GM18873 (cell line): Measurements from ENCODE around the gene CCDC91.

Source experiments
- ATAC-seq: cut with Tn5 transposase; IDR thresholded peaks from one replicate; pipeline ENCODE4 v1.9.1; 2021; ENCODE audit warnings: mild to moderate bottlenecking, moderate library complexity, moderate number of reproducible peaks; ENCODE audit not compliant: unreplicated experiment, low FRiP score

The CCDC91 gene

GRCh38 chr12:28190321-28191050 is at the start of gene CCDC91:
Gene CCDC91, plus strand, starts transcription at chr12:28190456. Its CDS starts 66,760 bp downstream, at chr12:28257216.
- peak; percentile 82 for ATAC-seq

GRCh38 chr12:28144059-28144458 is 46.2 kb upstream of the CCDC91 start:
- ATAC-seq = no peak

GRCh38 chr12:28144532-28144931 is 45.7 kb upstream of the CCDC91 start:
- no peak for ATAC-seq

- ATAC-seq = no peak
Measured at GRCh38 chr12:28145216-28145615, 45.0 kb upstream of the CCDC91 start.

GRCh38 chr12:28149279-28149678 is 41.0 kb upstream of the CCDC91 start:
- ATAC-seq = no peak

GRCh38 chr12:28156362-28156761 is 33.9 kb upstream of the CCDC91 start:
- ATAC-seq = no peak

- no peak for ATAC-seq
Measured at GRCh38 chr12:28156804-28157203, 33.5 kb upstream of the CCDC91 start.

GRCh38 chr12:28158353-28158752 is 31.9 kb upstream of the CCDC91 start:
- ATAC-seq = no peak

GRCh38 chr12:28159688-28160087 is 30.6 kb upstream of the CCDC91 start:
- ATAC-seq = no peak

GRCh38 chr12:28161697-28162096 is 28.6 kb upstream of the CCDC91 start:
- ATAC-seq = no peak

- ATAC-seq = no peak
Measured at GRCh38 chr12:28162697-28163096, 27.6 kb upstream of the CCDC91 start.

- ATAC-seq = no peak
Measured at GRCh38 chr12:28164644-28165275, 25.5 kb upstream of the CCDC91 start.

- no peak for ATAC-seq
Measured at GRCh38 chr12:28167981-28168485, 22.2 kb upstream of the CCDC91 start.

- ATAC-seq = no peak
Measured at GRCh38 chr12:28171356-28172060, 18.7 kb upstream of the CCDC91 start.

GRCh38 chr12:28172434-28173030 is 17.7 kb upstream of the CCDC91 start:
- ATAC-seq = no peak

GRCh38 chr12:28173440-28173839 is 16.8 kb upstream of the CCDC91 start:
- ATAC-seq = no peak

- no peak for ATAC-seq
Measured at GRCh38 chr12:28175098-28175589, 15.1 kb upstream of the CCDC91 start.

- no peak for ATAC-seq
Measured at GRCh38 chr12:28176295-28176694, 14.0 kb upstream of the CCDC91 start.

GRCh38 chr12:28177461-28177860 is 12.8 kb upstream of the CCDC91 start:
- no peak for ATAC-seq

- ATAC-seq = no peak
Measured at GRCh38 chr12:28177905-28178304, 12.4 kb upstream of the CCDC91 start.

- no peak for ATAC-seq
Measured at GRCh38 chr12:28178775-28179174, 11.5 kb upstream of the CCDC91 start.
